ENCODE results near the gene PRKAG1.

DNA sequence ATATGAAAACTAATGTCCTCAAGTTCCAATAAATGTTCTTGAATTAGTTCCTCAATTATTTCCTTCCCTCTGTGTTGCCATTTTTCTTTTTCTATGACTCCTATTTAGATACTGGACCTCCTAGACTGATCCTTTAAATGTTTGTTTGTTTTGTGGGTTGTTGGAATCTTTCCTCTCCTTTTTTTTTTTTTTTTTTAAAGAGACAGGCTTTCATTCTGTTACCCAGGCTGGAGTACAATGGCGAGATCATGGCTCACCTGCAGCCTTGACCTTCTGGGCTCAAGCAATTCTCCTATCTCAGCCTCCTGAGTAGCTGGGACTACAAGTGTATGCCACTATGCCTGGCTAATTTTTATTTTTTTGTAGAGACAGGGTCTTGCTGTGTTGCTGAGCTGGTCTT is 9.6 kb downstream of the PRKAG1 start:
- TF ChIP-seq, protein P1, sequence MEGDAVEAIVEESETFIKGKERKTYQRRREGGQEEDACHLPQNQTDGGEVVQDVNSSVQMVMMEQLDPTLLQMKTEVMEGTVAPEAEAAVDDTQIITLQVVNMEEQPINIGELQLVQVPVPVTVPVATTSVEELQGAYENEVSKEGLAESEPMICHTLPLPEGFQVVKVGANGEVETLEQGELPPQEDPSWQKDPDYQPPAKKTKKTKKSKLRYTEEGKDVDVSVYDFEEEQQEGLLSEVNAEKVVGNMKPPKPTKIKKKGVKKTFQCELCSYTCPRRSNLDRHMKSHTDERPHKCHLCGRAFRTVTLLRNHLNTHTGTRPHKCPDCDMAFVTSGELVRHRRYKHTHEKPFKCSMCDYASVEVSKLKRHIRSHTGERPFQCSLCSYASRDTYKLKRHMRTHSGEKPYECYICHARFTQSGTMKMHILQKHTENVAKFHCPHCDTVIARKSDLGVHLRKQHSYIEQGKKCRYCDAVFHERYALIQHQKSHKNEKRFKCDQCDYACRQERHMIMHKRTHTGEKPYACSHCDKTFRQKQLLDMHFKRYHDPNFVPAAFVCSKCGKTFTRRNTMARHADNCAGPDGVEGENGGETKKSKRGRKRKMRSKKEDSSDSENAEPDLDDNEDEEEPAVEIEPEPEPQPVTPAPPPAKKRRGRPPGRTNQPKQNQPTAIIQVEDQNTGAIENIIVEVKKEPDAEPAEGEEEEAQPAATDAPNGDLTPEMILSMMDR (IDR thresholded peaks at IDR 0.05) = no peak
- TF ChIP-seq POLR2A (IDR thresholded peaks at IDR 0.05) = no peak
- TF ChIP-seq POLR2AphosphoS5 (IDR thresholded peaks at IDR 0.05) = no peak
